Central memory CD8-positive, alpha-beta T cell (primary cell): ENCODE results near the gene FAM107A.
A peak's percentile ranks its signal among the peaks of the same experiment; 100 is the strongest.
"Not testable (repeated sequence)": the region's sequence is repeated elsewhere in the genome, so short reads cannot be mapped to it uniquely, and the experiment has no call there.

ENCODE experiments used
- ATAC-seq: fragments of 150-1000 bp; cut with Tn5 transposase; replicated peaks from 2 replicates; pipeline ENCODE4 v1.10.0; 2022; ENCODE audit warnings: mild to moderate bottlenecking, moderate FRiP score, moderate number of reproducible peaks; ENCODE audit not compliant: poor library complexity, severe bottlenecking; ENCODE audit errors: extremely low read depth
- DNase-seq, 2 donors: peaks; one replicate each; pipeline ENCODE4 v3.0.0; 2021; ENCODE audit warnings: low spot score in 2 of 2
- H3K27ac Mint-ChIP-seq: one replicate; pipeline ENCODE4 v1.8.0; 2022; ENCODE audit warnings: low read depth, mild to moderate bottlenecking, moderate library complexity, mixed read lengths
- H3K27me3 Mint-ChIP-seq: one replicate; pipeline ENCODE4 v1.8.0; 2022; ENCODE audit warnings: mixed read lengths
- H3K36me3 Mint-ChIP-seq: one replicate; pipeline ENCODE4 v1.8.0; 2022; ENCODE audit warnings: mild to moderate bottlenecking, moderate library complexity, mixed read lengths; ENCODE audit not compliant: insufficient read depth
- H3K4me1 Mint-ChIP-seq: one replicate; pipeline ENCODE4 v1.8.0; 2022; ENCODE audit warnings: mixed read lengths
- H3K4me3 Mint-ChIP-seq: one replicate; pipeline ENCODE4 v1.8.0; 2022; ENCODE audit warnings: mild to moderate bottlenecking, moderate library complexity, mixed read lengths
- H3K9me3 Mint-ChIP-seq: one replicate; pipeline ENCODE4 v1.8.0; 2022; ENCODE audit warnings: mixed read lengths

FAM107A gene

GRCh38 chr3:58536501-58537411 is 40.4 kb downstream of the FAM107A start, which contains the start of gene ACOX2:
TSS of gene ACOX2 (minus strand) at chr3:58537190. CDS start at chr3:58535106, 2,084 bp downstream.
- H3K9me3 Mint-ChIP-seq, result no peaks in the 10 kb centered on the region
- no peak for DNase-seq
- peaks cover 11% of the 10 kb centered on the region for H3K4me1 Mint-ChIP-seq
- no peaks in the 10 kb centered on the region for H3K36me3 Mint-ChIP-seq
- H3K27me3 Mint-ChIP-seq, result no peaks in the 10 kb centered on the region
- H3K4me3 Mint-ChIP-seq, result no peak within 1 kb of the TSS
- no peak within 1 kb of the TSS for H3K27ac Mint-ChIP-seq
- no peak for ATAC-seq

- DNase-seq (no peak), ATAC-seq (no peak)
- Mint-ChIP-seq H3K36me3 (no peaks in the 10 kb centered on the region), H3K27me3 (no peaks in the 10 kb centered on the region), H3K4me3 (no peak overlapping the region), H3K9me3 (no peaks in the 10 kb centered on the region), H3K27ac (no peak overlapping the region), H3K4me1 (peaks cover 11% of the 10 kb centered on the region)
Observed at GRCh38 chr3:58535531-58536500, 41.4 kb downstream of the FAM107A start.

- Mint-ChIP-seq H3K4me3 (no peak overlapping the region), H3K27ac (no peak overlapping the region), H3K36me3 (no peaks in the 10 kb centered on the region), H3K9me3 (no peaks in the 10 kb centered on the region), H3K27me3 (no peaks in the 10 kb centered on the region), H3K4me1 (peaks cover 11% of the 10 kb centered on the region)
- DNase-seq, result no peak
- ATAC-seq, result no peak
Observed at GRCh38 chr3:58534592-58535494, 42.3 kb downstream of the FAM107A start.

GRCh38 chr3:58532794-58533220 is 44.4 kb downstream of the FAM107A start:
- ATAC-seq (peak; percentile 94), DNase-seq (peak; percentile 57 to 71)
- H3K27me3 Mint-ChIP-seq, result no peaks in the 10 kb centered on the region
- peaks cover 11% of the 10 kb centered on the region for H3K4me1 Mint-ChIP-seq
- H3K36me3 Mint-ChIP-seq, result no peaks in the 10 kb centered on the region
- H3K9me3 Mint-ChIP-seq, result no peaks in the 10 kb centered on the region
- H3K27ac Mint-ChIP-seq, result no peak overlapping the region
- peak overlapping the region; percentile 42 for H3K4me3 Mint-ChIP-seq

DNA sequence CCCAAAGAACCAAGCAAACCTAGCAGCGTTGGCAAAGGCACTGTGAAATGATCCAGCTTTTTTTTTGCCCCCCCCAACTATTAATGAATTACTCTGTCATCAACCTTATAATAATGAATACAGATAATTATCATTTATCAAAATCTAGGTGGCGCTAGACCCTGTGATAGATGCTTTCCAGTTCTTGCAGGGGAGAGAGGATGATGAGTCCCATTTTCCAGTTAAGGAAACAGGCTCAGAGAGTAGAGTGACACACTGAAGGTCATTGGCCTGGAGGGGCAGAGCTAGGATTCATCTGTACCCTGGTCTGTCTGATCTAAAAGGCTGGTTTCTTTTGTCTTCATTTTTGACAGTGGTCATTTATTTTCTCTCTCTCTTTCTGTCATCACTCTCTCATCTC is 45.2 kb downstream of the FAM107A start:
- no peaks in the 10 kb centered on the region for H3K27me3 Mint-ChIP-seq
- H3K36me3 Mint-ChIP-seq, result no peaks in the 10 kb centered on the region
- H3K4me1 Mint-ChIP-seq, result peaks cover 11% of the 10 kb centered on the region
- H3K27ac Mint-ChIP-seq, result no peak overlapping the region
- DNase-seq, result no peak
- H3K4me3 Mint-ChIP-seq, result no peak overlapping the region
- H3K9me3 Mint-ChIP-seq, result no peaks in the 10 kb centered on the region
- ATAC-seq, result no peak

DNA sequence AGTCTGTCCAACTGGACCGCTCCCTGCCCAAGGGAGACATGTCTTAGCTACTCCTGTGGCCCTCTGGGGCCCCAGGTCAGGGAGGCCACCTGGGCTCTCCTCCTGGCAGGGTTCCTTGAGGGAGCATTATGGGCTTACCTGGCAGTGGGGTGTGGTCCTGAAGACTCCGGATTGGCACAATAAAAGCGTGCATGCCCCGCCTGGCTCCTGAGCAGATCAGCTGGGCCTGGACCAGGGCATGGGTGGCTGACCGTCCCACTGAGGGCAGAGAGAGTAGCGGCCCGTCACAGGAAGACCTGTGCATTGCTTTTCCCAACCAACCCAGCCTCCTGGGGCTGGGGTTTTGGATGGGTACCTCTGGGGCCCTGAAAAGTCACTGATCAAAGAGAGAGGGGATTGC is 45.6 kb downstream of the FAM107A start:
- no peak overlapping the region for H3K4me3 Mint-ChIP-seq
- no peaks in the 10 kb centered on the region for H3K27me3 Mint-ChIP-seq
- ATAC-seq (no peak), DNase-seq (no peak)
- no peak overlapping the region for H3K27ac Mint-ChIP-seq
- H3K9me3 Mint-ChIP-seq, result no peaks in the 10 kb centered on the region
- peaks cover 11% of the 10 kb centered on the region for H3K4me1 Mint-ChIP-seq
- no peaks in the 10 kb centered on the region for H3K36me3 Mint-ChIP-seq

DNA sequence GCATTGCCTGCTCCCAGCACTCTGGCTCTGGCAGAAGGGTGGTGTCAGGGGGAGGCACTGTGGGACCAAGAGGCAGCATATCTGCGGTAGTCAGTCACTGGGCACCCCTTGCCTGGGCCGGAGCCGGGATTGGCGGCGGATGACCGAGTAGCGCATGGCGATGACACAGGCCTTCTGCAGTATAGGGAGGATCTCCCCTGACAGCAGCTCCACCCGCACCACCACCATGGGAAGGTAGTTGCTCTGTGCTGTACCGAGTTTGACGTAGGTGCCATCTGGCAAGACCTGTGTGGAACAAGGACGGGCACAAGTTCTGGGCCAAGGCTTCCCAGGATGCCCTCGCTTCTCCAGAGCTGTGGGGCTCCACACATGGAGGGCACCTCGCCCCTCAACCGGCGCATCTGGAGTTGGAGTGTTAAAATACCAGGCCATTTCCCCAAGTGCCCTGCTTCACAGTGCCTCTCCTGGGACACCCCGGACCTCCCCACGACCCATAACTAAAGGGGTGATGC is 46.8 kb downstream of the FAM107A start:
- ATAC-seq, result no peak
- H3K9me3 Mint-ChIP-seq, result no peaks in the 10 kb centered on the region
- H3K36me3 Mint-ChIP-seq, result no peaks in the 10 kb centered on the region
- H3K27me3 Mint-ChIP-seq, result no peaks in the 10 kb centered on the region
- H3K4me1 Mint-ChIP-seq, result peaks cover 11% of the 10 kb centered on the region
- DNase-seq, result no peak
- no peak overlapping the region for H3K4me3 Mint-ChIP-seq
- no peak overlapping the region for H3K27ac Mint-ChIP-seq

- H3K4me3 Mint-ChIP-seq, result no peak overlapping the region
Observed at GRCh38 chr3:58529516-58530353, 47.5 kb downstream of the FAM107A start.

GRCh38 chr3:58528629-58529028 is 48.6 kb downstream of the FAM107A start:
- Mint-ChIP-seq H3K4me3 (no peak overlapping the region), H3K27me3 (no peaks in the 10 kb centered on the region), H3K9me3 (no peaks in the 10 kb centered on the region), H3K4me1 (peaks cover 11% of the 10 kb centered on the region), H3K27ac (no peak overlapping the region), H3K36me3 (peaks cover 2% of the 10 kb centered on the region)
- no peak for ATAC-seq
- no peak for DNase-seq

More at GRCh38 chr3:58529516-58530353, 47.5 kb downstream of the FAM107A start:
- no peak for DNase-seq
- Mint-ChIP-seq H3K9me3 (no peaks in the 10 kb centered on the region), H3K27ac (no peak overlapping the region), H3K4me1 (peaks cover 11% of the 10 kb centered on the region), H3K27me3 (no peaks in the 10 kb centered on the region), H3K36me3 (peaks cover 2% of the 10 kb centered on the region)
- no peak for ATAC-seq

DNA sequence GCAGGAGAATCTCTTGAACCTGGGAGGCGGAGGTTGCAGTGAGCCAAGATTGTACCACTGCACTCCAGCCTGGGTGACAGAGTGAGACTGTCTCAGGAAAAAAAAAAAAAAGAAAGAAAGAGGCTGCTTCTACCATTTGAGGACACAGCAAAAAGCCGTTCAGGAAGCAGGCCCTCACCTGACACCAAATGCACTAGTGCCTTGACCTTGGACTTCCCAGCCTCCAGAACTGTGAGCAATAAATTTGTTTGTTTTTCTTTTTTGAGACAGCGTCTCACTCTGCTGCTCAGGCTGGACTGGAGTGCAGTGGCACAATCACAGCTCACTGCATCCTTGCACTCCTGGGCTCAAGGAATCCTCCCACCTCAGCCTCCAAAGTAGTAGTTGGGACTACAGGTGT is 49.8 kb downstream of the FAM107A start:
- not testable (repeated sequence) for H3K27me3 Mint-ChIP-seq, H3K4me1 Mint-ChIP-seq, H3K9me3 Mint-ChIP-seq, H3K27ac Mint-ChIP-seq, DNase-seq, H3K4me3 Mint-ChIP-seq, H3K36me3 Mint-ChIP-seq, ATAC-seq

DNA sequence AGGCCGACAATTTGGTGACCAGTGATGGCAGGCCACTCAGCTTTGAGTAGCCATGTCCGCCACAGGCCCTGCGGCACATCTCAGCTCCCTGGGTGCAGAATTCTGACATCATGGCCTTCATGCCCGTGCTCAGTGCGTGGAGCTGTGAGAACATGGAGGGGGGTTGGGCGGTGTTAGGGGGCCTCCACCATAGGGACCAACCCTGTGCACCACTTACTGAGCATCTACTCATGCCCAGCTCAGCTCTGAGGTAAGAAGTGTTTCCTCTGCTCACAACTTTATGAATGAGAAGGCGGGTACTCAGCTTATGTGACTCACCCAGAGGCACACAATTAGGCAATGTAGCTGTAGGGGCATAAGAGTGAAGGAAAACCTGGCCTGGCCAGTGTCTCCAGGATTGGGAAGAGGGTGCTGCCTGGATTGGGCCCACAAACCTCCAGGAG is 50.7 kb downstream of the FAM107A start:
- no peaks in the 10 kb centered on the region for H3K4me1 Mint-ChIP-seq
- no peaks in the 10 kb centered on the region for H3K9me3 Mint-ChIP-seq
- H3K4me3 Mint-ChIP-seq, result no peak overlapping the region
- no peaks in the 10 kb centered on the region for H3K27me3 Mint-ChIP-seq
- peaks cover 2% of the 10 kb centered on the region for H3K36me3 Mint-ChIP-seq
- no peak overlapping the region for H3K27ac Mint-ChIP-seq
- ATAC-seq (no peak), DNase-seq (no peak)
